Renal pelvis (tissue), 4 donors: ENCODE results near the gene SLC16A3. TPM values are rescaled to one million over a fixed set of nuclear protein-coding genes. Genes with fewer than 3 reads are reported as not detected.
"Not testable (repeated sequence)": the region's sequence is repeated elsewhere in the genome, so short reads cannot be mapped to it uniquely, and the experiment has no call there.

ENCODE experiments used
- DNase-seq: peaks from one replicate; pipeline ENCODE4 v3.0.0-alpha.2; 2013
- polyA plus RNA-seq, 3 donors: library from polyadenylated mRNA; unstranded; fragments of 120-200 nt; gene quantifications; one replicate each; pipeline ENCODE4 v1.2.1, GENCODE V29; 2013; ENCODE audit not compliant: insufficient read length in 3 of 3

Gene SLC16A3
- polyA plus RNA-seq, 3 donors: 13.6 to 15.2 (median 13.9) TPM

DNA sequence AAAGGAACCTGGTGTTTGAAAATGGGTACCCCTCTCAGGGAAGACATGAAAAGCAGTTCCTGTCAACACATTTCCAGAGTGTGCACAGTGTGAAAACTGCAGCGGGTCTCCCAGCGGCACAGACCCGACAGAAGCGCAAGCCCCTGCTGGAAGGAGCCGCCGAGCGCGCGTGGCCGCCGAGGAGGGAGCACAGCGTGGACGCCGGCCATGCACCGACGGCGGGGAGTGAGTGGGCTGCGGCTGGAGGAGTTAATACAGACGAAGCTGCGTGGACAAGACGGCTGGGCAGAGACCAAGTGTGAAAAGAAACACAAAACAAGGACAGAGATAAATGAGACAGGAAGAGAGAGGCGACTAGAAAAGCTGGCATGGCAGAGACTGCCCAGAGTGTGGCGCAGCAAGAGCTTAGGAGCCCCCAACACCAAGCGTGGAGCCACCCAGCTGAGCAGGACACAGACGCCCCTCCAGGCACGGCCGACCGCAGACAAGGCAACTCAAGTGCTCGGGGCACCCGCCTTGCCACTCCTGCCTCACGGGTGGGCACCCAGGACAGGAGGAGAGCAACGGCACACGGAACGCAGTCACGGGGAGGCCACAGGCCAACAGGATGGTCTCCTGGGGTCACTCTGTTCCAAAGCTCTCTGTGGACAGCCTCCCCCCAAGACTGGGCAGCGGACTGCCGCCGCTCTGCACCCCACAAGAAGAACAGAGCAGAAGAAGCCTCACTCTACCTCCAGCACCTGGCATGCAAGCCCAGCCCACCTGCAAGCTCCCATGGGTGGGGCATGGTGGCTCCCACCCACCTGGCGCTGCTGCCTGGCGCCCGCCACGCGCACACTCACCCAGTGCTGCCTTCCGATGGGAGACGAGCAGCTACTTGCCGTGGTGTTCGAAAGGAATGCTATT, 16.5 kb downstream of the SLC16A3 start:
- no peak for DNase-seq

DNA sequence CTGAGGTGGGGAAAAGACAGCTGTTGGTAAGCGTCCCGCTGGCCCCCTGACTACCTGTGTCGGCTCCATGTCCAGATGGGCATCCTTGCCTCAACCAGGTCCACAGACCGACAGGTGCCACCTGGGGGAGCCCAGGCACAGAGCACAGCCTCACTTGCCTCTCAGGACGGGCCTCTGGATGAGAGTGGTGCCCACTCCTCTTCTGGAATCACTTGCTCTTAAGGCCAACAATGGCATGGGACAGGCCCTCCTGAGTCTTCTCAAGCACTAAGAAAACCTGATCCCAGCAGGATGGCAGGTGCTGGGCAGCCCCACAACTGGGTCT, 17.2 kb downstream of the SLC16A3 start:
- no peak for DNase-seq

DNA sequence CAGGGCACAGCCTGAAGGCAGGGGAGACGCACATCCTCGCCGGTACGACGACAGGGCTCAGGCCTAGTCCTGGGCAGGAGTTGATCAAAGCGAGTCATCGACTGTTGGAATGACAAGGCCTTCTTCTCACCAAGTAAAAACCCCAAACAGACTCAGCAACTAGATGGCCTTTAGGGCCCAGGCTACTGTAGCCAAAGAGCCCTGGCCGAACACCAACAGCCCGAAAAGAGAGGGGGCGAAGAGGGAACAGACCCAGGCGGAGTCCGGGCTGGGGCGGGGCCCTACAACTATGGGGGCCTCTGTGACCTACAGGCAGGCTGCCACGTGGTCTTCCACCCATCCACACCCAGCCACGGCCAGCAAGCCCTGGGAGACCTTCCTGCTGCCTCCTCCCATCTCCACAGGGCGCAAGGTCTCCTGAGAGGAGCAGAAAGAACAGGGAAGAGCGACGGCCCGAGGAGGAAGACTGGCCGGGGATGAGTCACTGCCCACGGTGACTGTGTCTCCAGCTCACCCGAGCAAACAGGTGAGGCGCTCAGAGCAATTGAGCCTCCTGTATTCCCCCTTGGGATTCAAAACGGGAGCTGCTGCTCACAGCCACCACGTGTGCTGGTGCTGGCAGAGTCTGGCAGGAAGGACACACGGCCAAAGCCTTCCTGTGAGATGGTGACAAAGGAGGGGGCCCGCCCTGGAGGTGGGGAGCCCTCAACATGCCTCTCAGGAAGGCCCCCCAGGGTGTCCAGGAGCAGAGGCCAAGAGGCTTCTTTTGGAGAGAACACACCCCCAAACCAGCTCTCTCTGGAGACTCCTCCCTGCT, 17.7 kb downstream of the SLC16A3 start:
- no peak for DNase-seq

DNA sequence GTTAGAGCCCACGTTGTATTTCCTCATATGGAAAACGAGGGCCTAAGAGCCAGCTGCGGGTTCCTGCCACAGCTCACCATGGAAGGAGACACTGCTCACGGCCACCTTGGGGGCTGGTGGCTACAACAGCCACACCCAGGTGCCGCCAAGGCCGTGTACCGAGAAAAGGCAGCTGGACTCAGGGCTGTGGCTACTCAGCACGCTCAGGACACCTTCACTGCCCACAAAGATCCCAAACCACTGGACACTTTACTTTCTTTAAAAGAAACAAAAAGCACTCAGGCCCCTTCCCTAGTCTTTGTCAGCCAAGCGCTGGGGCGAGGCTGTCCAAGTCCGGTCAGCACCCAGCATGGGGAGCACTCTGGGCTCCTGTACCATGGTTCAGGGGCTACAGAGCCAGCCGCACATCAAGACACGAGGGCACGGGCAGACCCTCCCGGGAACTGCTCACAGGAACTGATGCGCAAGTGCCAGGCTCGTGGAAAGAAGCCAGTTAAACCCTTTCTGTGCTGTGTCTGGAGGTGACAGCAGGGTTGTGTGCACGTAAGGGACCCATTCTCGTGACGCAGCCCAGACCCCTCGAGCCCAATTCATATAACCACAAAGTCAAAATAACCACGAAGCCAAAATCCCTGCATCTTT, 18.5 kb downstream of the SLC16A3 start:
- DNase-seq: no peak

DNA sequence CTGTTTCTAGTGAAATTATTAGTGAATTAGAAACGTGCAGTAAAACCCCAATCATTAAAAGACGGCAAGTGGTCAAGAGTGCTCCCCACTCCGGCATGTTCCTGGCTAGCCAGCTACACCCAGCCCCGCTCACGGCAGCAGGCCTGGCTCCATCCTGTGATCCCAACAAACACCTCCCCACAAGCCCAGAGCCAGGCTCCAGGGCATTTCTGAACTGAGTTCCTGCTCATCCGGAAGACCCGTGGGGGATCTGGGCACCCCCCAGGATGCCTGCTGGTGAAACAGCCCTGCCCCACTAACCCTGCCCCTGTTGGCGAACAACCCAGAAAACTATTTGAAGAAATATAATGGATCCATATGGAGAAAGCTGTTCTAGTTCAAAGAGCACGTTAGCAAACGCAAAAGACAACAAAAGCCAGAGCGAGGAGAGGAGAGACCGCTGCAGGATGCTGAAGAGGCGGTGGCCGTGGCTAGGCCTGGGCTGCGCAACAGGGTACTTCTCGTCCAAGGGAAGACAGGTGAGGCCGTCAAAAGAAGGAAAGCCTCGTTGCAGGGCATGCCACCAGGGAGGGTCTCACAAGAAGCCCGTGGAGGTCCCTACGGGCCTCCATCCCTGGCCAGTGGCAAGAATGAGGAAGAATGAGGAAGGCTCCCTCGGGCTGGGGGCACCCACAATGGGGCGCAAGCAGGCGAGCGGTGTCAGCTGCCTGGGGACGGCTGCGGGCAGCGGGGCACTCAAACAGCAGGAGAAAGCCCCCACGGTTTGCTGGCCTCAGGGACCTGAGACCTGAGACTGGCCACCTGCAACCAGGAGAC, 19.2 kb downstream of the SLC16A3 start:
- no peak for DNase-seq

- no peak for DNase-seq
These were observed 20.2 kb downstream of the SLC16A3 start for GRCh38 chr17:82248815-82249674.

DNA sequence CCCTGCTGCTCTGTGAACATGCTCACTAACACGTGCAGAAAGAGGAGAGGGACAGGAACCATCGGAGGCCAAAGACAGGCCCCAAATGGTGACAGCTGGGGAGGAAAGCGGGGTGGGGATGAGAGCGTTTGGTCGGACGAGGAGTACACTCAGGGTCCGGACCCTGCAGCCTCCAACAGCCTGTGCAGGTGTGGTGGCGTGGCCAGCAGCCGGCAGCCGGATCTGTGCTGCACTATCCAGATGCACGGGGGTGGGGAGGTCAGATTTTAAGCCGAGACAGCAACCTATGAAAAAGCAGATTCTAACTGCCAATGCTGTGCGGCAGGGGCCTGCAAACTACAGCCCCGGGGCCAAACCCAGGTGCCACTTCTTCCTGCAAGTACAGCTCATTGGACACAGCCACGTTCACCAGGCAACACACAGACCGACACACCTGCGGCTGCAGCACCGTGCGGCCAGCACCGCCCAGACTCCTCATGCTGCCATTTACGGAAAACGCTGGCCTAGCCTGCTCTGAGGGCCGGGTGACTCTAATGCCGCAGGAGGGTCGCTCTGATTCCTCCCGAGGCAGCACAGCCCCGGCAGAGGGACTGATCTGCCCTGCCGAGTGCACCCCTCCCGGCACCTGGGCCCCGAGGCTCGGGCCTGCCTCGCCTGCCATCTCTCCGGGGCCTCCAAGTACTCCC, 21.2 kb downstream of the SLC16A3 start:
- DNase-seq: no peak

DNA sequence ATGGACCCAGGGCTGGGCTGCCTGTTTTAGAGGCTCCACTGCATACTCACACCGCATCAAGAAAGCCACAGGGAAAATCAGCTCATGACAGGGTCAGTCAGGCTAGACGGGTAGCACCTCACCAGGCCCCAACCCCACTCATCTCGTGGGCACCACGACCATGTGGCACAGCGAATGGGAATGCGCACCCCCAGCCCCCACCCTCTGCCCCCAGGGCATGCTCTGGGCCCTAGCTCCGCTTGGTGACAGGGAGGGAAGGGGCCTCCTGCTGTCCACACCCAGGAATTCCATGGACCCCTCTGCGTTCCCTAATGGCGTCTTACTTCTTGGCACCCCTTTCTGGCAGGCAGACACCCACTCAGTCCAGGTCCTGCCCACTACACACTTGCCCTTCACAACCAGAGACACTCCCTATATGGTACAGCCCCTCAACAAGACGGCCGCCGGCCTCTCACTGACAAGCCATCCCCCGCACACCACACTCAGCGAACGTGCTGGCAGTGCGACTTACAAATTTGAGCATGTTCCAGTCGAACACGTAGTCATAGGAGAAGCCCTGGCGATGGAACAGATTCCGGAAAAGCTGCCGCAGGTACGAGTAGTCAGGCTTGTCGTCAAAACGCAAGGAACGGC, 22.1 kb downstream of the SLC16A3 start:
- DNase-seq: no peak

DNA sequence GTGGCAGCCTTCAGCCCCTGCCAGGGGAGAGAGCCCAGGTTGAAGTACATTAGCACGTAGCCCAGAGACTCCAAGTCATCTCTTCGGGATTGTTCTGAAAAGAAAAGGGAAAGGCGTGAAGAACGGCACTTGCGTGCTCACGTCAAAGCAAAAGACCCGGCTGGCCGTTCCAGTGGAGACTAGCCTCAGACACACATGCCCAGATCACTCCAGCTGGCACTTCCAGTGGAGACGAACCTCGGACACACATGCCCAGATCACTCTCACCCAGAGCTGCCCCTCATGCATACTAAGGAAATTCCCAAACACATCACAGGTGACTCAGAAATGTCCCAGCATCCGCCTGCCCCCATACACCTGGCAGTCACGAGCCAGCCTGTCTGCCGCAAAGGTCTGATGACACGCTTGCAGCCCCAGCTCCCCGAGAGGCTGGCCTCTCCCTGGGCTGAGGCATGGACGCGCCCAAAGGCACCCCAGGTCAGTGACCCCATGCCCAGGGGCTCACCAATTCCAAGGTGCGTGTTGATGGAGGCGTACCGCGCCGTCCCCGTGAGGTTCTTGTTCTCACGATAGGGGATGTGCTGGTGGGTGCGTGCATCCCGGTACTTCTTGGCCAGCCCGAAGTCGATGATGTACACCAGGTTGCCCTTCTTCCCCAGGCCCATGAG, 23.8 kb downstream of the SLC16A3 start:
- DNase-seq: no peak

DNA sequence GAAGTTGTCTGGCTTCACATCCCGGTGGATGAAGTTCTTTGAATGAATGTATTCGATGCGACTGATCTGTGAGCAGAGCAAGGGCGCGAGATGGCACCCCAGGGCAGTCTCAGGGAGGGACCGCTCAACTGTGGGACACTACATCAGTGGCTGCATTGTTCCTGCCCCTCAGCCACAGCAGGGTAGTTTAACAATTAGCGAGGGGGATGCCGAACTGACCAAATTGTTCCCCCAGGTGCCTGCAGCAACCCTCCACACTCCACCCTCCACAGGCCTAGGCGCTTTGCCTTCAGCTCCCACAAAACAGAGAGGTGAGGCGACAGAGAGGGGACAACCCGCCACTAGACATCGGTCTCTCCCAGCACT, 24.3 kb downstream of the SLC16A3 start:
- DNase-seq: no peak

GRCh38 chr17:82254096-82254495, 25.3 kb downstream of the SLC16A3 start:
- DNase-seq: not testable (repeated sequence)

GRCh38 chr17:82254746-82255145, 25.9 kb downstream of the SLC16A3 start:
- DNase-seq: not testable (repeated sequence)

- DNase-seq: no peak
These were observed 26.6 kb downstream of the SLC16A3 start for GRCh38 chr17:82255402-82255972.

GRCh38 chr17:82256242-82256885, 27.5 kb downstream of the SLC16A3 start:
- no peak for DNase-seq

GRCh38 chr17:82257473-82257872, 28.6 kb downstream of the SLC16A3 start:
- DNase-seq: no peak

DNA sequence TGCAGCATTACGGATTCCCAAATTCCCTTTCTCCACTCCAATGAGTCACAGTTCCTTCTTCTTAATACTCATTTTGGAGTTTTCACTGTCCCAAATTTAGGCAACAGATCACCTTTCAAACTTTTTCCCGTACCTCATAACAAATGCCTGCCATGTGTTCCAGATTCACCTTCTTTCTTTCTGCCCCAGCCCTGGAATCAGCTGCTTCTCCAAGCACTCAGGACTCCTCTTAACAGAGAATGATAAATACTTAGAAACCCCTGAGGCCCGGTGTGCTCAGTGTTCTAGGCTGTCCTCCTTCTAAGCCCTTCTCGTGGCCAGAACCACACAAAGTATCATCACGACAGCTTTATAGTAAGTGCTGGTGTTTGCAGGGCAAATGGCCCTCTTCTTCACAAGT, 29.7 kb downstream of the SLC16A3 start:
- no peak for DNase-seq

DNA sequence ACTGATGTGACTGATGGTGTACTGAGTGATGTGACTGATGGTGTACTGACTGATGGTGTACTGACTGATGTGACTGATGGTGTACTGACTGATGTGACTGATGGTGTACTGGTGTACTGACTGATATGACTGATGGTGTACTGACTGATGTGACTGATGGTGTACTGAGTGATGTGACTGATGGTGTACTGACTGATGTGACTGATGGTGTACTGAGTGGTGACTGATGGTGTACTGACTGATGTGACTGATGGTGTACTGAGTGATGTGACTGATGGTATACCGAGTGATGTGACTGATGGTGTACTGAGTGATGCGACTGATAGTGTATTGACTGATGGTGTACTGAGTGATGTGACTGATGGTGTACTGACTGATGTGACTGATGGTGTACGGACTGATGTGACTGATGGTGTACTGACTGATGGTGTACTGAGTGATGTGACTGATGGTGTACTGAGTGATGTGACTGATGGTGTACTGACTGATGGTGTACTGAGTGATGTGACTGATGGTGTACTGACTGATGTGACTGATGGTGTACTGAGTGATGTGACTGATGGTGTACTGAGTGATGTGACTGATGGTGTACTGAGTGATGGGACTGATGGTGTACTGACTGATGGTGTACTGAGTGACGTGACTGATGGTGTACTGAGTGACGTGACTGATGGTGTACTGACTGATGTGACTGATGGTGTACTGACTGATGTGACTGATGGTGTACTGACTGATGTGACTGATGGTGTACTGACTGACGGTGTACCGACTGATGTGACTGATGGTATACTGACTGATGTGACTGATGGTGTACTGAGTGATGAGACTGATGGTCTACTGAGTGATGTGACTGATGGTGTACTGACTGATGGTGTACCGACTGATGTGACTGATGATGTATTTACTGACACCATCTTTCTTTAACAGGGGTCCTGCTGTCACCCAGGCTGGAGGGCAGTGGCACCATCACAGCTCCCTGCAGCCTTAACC, 31.4 kb downstream of the SLC16A3 start:
- not testable (repeated sequence) for DNase-seq
